Measurements from ENCODE around the gene FSTL3.
"Not testable (repeated sequence)": the region's sequence is repeated elsewhere in the genome, so short reads cannot be mapped to it uniquely, and the experiment has no call there.

The FSTL3 gene

DNA sequence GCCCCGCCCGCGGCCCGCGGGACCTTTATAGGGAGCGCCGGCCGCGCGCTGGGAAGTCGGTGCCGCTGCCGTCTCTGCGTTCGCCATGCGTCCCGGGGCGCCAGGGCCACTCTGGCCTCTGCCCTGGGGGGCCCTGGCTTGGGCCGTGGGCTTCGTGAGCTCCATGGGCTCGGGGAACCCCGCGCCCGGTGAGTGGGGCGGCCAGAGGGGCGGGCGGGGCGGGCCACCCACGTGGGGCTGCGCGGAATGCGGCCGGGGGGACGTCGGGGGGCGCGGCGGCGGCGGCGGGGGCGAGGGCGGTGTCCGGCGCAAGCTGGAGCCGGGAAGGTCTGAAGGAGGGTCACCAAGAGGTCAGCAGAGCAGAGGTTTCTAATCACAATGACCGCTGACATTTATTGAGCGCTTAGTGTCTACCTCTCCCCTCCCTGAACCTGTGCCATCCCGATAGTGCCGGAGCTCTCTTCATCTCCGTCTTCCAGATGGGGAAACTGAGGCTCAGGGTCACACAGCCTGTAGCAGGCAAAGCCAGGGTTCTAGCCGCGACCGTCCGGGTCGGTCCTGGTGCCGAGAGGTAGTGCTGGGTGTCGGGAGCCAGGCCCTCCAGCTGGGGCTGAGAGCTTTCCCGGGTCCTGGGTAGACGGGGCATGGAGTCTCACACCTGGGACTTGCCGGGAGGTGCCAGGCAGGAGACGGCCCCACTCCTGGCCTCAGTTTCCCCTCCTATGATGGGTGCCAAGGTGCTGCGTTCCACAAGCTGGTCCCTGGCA, at the start of gene FSTL3:
FSTL3 (plus strand) TSS at position 54 of the 767 bp plus-strand sequence; CDS start at position 86, 32 bp downstream.
- DNase-seq (ENCODE audit: low read depth) = no peak

DNA sequence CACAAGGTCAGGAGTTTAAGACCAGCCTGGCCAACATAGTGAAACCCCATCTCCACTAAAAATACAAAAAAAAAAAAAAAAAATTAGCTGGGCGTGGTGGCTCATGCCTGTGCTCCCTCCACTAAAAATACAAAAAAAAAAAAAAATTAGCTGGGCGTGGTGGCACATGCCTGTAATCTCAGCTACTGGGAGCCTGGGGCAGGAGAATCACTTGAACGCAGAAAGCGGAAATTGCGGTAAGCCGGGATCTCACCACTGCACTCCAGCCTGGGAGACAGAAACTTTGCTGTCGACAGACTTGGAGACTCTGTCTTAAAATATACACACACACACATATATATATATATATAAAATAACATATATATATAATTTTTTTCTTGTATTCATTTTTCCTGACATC, 49.6 kb upstream of the FSTL3 start:
- not testable (repeated sequence) for DNase-seq (ENCODE audit: low read depth)

DNA sequence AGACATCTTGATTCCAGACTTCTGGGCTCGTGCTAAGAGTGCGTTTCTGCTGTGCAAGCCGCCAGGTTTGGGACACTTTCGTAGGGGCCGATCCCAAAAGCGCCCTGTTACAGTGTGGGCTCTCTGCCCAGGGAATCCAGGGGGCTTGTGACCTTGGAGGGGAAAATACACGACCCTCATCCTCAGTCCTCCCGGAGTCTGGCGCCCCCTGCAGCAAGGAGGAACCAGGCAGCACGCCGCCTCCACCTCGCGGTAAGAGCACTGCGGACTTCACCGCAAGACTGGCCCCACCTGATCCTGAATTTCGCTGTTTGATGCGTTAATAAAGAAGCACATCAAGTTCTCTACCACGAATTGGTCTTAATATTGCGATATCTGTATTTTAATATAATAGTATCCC, 48.0 kb upstream of the FSTL3 start:
- no peak for DNase-seq (ENCODE audit: low read depth)

DNA sequence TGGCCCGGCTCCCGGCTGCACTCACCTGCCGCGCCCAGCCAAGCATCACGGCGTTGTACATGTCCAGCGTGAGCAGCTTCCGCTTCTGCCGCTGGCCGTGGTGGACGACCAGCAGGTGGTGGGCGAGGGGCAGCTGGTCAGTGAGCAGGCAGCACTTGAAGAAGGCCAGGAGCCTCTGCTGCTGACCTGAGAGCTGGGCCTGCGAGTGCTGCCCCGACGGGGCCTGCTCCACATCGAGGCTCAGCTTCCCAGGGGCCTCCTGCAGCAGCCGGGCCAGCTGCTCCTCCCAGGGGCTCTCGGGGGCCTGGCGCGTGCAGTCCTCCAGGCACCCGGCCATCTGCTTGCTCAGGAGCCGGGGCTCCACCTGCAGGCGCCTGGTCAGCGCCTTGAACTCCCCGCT, 46.7 kb upstream of the FSTL3 start:
- not testable (repeated sequence) for DNase-seq (ENCODE audit: low read depth)

DNA sequence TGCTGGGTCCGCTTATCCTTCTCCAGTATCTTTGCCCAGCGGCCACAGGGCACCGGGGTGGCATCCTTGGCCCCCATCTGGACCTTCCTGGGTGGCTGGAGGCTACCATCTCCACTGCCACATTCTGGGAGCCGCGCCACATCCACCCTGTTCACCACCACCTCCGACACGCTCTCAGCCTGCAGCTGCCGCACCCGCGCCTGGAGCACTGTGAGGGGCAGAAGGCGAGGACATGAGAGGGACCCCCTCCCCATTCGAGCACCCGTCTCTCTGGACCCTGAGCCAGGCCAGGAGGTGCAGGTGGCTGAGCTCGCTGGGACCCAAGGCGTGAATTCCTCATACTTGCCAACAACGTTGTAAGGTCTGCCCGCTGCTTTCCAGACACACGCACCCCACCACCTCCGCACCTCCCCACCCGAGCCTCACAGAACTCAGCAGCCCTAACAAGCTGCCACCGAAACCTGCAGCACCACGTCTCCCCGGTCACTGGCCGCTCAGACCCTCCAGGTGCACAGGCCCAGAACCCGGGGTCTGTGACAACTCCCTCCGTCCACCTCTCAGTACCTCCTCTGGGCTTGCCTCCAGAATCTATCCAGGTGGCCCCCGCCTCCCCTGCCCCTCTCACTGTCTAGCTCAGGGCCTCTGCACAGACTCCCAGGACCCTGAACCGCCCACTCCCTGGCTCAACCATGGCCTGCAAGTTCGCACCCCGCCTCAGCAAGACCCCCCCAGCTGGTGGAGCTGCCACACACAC, 46.1 kb upstream of the FSTL3 start:
- no peak for DNase-seq (ENCODE audit: low read depth)

DNA sequence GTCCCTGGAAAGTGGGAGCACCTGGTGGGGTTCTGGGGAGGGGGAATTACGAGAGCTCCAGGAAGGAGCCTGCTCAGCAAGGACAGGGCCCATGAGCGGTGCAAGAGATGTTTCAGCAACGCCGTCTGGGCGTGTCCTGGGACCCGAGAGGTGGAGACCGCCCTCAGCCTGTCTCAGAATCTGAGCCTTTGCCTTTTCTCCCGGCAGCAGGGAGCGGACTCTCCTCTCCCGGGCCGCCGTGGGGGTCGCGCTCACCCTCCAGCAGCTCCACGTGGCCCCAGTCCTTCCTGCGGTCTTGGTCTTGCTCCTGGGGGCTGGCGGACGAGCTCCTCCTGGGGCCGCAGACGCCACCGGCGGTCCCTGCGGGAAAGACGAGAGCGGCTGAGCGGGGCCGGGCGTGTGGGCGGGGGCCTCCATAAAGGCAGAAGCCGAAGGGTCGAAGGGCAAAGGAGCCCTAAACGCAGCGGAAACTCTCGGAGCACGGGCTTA, 43.6 kb upstream of the FSTL3 start:
- DNase-seq (ENCODE audit: low read depth) = no peak

DNA sequence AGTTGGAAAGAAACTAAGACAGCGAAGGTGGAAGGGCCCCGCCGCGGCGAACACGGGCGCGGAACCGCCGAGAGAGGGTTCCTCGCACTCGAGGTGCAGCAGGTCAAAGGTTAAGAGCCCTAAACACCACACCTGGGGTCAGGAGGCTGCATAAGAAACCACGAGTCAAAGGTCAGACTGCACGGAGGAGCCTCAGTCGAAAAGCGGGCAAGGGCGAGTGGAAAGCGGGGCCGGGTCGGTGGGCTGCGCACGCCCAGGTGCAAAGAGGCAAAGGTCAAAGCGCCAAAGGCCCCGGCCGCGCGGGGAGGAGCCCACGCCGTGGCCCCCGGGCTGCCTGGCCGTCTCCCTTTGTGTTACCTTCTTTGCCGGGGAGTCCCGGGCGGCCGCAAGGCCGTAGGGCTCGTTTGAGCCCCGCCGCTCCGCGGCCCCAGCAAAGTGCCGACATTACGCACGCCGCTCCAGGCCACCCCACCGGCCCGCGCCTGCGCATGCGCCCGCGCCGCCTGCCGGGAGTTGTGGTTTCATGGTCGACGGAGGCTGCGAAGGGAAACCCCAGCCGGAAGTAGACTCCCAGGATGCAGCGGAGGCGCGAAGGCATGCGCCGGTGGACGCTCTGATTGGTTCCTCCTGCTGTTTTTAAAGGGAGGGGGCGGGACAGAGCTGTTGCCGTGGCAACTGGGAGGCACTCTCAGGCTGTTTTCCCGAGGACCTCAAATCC, 43.0 kb upstream of the FSTL3 start, which contains the start of gene POLRMT:
POLRMT (minus strand) TSS at position 470 of the 718 bp plus-strand sequence; CDS start at position 445, 25 bp downstream.
- peak; percentile 96 for DNase-seq (ENCODE audit: low read depth)

DNA sequence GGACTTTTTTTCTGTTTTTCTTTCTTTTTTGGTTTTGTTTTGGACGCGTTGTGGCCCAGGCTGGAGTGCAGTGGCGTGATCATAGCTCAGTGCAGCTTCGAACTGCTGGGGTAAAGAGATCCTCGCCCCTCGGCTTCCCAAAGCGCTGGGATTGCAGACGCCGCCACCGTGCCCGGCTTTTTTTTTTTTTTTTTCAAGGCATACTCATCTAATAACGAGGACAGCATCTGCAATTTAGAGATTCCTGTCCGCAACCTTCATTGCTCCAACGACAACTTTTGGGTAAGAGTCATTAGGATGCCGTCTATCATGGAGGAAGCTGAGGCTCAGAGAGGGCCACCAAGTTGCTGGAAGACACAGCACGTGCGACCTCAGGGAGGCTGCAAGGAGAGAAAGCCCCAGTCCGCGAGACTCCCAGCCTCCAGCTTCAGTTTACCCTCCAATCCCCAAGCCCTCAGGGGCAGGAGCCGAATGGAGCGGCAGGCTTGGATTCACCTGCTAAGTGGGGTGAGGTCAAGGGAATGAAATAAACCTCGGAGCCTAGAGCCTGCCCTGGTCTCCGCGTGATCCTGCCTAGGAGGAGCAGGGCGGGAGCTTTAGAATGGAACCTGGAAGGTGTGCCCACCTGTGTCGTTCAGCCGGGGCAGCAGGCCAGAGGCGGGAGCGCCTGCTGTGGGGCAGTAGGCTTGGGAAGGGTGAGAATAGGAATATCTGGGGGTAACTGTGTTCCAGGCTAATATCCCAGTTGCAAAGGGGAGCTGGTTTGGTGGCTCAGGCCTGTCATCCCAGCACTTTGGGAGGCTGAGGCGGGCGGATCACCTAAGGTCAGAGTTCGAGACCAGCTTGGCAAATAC, 42.2 kb upstream of the FSTL3 start:
- DNase-seq (ENCODE audit: low read depth) = no peak

DNA sequence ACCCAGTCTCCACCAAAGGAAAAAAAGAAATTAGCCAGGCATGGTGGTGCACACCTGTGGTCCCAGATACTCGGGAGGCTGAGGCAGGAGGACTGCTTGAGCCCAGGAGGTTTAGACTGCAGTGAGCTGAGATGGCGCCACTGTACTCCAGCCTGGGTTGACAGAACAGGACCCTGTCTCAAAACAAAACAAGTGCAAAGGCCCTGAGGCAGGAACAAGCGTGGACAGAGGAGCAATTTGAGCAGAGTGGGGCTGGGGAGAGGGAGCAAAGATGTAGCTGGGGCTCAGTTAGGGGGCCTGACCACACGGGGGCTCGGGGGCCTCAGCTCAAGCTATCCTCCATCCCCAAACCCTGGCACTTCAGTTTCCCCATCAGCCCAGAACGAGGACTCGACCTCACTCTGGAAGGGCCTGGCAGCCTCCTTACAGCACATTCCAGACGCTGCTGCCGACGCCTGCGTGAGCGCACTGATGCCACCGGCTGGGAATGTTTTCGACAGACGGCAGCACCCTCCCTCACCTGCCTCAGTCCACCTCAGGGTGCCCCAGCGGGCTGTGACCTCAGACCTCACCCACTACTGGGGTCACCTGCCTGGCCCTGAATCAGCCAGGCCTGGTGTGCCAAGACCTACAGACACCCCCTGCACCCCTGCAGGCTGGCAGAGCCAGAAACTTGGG, 41.1 kb upstream of the FSTL3 start:
- no peak for DNase-seq (ENCODE audit: low read depth)

DNA sequence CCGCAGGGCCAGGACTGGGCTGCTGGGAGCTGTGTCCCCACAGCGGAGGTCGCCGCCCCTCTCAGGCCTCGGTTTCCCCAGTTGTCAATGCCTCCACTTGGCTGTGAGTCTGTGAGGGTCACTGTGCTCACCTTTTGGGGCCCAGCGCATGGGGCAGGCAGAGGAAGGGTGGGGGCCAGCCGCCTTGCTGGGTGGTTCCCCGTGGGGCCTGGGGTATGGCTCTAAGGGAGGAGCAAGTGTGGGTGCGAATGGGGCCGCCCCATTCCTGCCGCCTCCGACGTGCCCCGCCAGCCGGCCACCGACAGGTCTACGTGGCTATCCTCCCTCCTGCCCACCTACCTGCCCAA, 37.3 kb upstream of the FSTL3 start:
- no peak for DNase-seq (ENCODE audit: low read depth)

DNA sequence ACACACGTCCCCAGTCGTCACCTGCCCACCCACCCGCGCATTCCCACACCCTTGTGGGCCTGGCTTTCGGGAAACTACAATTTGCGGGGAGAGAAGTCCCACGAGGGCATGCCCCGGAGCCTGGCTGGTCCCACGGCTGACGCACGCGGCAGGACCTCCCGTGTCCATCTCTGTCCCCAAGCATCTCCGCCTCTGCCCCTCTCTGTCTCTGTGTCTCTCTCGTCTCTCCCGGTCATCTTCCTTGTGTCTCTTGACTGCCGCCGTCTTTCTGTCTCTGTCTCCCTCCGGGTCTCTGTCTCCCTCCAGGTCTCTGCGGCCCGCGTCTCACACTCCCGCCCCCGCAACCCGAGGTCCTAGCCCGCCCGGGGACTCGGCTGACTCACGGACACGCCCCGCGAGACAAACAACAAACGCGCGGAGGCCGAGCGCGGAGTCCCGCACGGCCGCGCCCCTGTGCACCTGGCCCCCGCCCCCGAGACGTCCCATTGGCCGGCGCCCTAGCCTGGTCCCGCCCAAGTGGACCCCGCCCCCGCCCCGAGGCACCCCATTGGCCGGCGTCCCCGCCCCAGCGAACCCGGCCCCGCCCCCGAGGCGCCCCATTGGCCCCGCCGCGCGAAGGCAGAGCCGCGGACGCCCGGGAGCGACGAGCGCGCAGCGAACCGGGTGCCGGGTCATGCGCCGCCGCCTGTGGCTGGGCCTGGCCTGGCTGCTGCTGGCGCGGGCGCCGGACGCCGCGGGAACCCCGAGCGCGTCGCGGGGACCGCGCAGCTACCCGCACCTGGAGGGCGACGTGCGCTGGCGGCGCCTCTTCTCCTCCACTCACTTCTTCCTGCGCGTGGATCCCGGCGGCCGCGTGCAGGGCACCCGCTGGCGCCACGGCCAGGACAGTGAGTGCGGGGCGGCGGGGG, 36.7 kb upstream of the FSTL3 start, which contains the start of gene FGF22:
FGF22 (plus strand) TSS at position 627 of the 908 bp plus-strand sequence; CDS start at position 674, 47 bp downstream.
- peak; percentile 75 for DNase-seq (ENCODE audit: low read depth)

DNA sequence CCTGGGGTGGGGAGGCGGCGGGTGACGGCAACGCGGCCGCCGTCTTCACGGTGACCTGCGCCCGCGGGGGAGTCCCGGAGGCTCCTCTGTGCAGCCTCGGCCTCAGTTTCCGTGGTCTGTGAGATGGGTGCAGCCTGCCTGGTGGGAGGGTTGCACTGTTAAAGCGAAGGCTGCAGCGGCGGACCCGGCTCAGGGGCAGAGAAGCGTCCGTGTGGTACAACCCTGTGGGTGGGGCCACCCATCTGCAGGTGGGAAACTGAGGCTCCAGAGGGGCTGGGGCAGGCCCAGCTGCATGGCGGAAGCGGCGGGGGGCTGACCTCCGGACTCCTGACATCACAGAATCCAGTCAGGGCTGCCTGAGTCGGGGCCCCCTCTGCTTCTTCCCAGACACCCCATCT, 36.0 kb upstream of the FSTL3 start:
- no peak for DNase-seq (ENCODE audit: low read depth)

DNA sequence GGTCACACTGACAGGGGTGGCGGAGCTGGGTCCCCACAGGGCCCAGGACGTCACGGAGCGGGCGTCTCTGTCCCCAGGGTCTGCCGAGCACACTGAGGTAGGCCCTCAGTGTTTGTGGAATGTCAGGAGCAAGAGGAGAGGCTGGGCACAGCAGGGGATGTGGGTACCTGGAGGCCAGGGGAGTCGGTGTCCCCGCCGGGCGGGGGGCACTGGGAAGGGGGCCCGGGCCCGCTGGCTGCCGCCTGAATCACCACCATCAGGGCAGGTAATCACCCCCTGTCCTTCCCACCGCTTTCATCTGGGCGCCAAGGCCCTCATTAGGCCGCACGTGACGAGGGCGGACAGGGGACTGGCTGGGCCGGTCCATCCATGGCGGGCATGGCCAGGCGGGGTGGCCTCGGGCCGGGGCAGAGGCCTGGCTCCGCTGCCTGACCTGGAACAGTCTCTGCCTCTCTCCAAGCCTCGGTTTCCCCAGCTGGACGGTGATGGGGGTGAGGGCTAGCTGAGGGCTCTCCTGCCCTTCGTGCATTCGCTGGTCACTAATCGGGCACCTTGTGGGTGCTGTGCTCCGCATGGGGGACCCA, 35.5 kb upstream of the FSTL3 start:
- DNase-seq (ENCODE audit: low read depth) = no peak

DNA sequence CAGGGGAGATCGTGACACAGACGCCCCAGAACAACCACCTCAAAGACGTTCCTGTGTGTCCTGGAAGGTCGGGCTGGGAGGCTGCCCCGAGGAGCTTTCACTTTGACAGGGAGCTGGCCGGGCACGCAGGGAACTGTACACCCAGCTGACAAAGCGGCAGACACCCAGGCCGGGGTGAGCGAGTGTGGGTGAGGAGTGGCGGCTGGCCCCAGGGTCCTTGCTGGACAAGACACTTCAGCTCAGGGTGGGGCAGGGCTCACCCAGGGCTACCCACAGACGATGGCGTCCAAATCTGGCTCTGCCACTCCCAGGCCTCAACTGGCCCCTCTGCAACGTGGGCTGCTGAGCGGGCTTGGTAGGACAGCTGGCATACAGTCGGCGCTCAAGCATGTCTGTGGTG, 34.5 kb upstream of the FSTL3 start:
- no peak for DNase-seq (ENCODE audit: low read depth)

DNA sequence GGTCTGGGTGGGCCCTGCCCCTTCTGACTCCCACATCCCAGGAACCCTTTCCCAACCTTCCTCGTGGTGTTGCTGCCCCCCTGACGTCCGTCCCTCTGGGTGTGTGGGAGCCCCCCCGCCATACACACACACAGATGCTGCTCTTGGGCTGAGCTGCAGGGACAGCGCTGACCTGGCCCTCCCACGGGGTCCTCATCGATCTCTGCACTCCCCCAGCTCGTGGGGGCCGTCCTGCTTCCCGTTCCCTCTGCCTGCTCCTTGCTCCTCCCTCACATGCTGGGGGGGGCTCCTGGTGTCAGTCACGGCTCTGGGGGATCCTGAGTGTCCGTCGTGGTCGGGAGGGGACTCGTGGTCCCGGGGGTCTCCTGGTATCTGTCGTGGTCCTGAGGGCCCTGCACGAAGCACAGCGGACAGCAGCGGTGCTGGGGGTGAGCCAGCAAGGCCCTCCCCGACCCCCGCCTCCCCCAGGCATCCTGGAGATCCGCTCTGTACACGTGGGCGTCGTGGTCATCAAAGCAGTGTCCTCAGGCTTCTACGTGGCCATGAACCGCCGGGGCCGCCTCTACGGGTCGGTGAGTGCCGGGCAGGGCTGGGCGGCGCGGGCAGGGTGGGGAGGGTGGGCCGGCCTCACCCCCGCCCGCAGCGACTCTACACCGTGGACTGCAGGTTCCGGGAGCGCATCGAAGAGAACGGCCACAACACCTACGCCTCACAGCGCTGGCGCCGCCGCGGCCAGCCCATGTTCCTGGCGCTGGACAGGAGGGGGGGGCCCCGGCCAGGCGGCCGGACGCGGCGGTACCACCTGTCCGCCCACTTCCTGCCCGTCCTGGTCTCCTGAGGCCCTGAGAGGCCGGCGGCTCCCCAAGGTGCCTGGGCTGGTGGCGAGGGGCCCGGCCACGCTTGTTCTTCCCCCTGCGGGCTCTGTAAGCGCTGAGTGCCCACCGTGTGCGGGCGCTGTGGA, 33.1 kb upstream of the FSTL3 start:
- no peak for DNase-seq (ENCODE audit: low read depth)

DNA sequence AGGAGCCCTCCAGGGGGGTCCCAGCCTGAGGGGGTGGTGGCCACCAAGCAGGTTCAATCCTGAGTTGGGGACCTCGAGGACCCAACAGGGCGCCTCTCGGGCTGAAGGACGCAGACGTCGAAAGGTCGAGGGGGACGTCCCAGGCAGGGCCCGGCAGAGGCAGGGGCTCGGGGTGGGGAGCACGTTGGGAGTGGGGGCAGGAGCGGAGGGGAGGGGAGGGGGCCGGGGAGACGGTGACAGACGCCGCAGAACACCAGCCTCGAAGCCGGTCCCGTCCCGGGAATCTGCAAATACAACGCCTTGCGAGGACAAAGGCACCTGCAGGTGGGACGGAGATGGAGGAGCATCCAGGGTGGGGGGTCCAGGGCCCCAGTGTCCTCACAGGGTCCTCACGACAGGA, 32.5 kb upstream of the FSTL3 start:
- DNase-seq (ENCODE audit: low read depth) = no peak

DNA sequence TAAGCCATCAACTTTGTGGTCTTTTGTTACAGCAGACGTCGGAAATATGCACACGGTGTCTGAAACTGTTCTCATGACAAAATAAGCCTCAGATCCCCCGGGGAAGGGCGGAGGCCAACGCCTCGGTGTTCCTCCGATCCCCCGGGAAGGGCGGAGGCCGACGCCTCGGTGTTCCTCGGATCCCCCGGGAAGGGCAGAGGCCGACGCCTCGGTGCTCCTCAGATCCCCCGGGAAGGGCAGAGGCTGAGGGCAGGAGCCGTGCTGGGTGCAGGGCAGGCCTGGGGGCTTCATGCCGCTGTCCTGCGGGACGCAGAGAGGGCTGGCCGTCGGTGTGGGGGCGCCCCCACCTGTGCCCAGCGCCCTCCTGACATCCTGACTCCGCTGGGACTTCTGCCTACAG, 31.8 kb upstream of the FSTL3 start:
- DNase-seq (ENCODE audit: low read depth) = no peak

DNA sequence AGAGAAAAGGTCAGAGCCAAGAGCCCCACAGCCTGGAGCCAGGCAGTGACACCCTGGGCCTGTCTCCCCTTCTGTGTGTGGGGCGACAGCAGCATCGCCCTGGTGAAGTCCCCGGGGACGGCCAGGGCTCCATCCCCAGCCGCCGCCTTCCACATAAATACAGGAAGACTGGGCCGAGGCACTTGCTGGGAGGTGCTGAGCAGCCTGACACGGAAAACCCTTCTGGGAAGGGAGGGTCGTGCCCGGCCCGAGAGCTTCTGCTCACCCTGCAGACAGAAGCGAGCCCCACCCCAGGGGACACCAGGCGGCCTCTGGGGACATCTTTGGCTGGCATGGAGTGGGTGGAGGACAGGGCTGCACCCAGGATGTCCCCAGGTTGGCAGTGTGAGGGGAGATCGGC, 31.4 kb upstream of the FSTL3 start:
- DNase-seq (ENCODE audit: low read depth) = no peak
